Activated naive CD8-positive, alpha-beta T cell treated with anti-CD3 and anti-CD28 coated beads for 36 hours (primary cell): ENCODE results near the gene R3HDML. TPM values are rescaled to one million over a fixed set of nuclear protein-coding genes. Genes with fewer than 3 reads are reported as not detected.
"Not testable (repeated sequence)": the region's sequence is repeated elsewhere in the genome, so short reads cannot be mapped to it uniquely, and the experiment has no call there.

Experiments used
- DNase-seq: peaks from one replicate; pipeline ENCODE4 v3.0.0; 2021
- H3K27ac Mint-ChIP-seq: one replicate; pipeline ENCODE4 v1.8.0; 2022; ENCODE audit warnings: mild to moderate bottlenecking, moderate library complexity, mixed read lengths
- H3K27me3 Mint-ChIP-seq: one replicate; pipeline ENCODE4 v1.8.0; 2022; ENCODE audit warnings: mild to moderate bottlenecking, mixed read lengths
- H3K36me3 Mint-ChIP-seq: one replicate; pipeline ENCODE4 v1.8.0; 2021; ENCODE audit warnings: mild to moderate bottlenecking, mixed read lengths
- H3K4me1 Mint-ChIP-seq: one replicate; pipeline ENCODE4 v1.8.0; 2021; ENCODE audit warnings: mixed read lengths
- H3K4me3 Mint-ChIP-seq: one replicate; pipeline ENCODE4 v1.8.0; 2022; ENCODE audit warnings: mild to moderate bottlenecking, moderate library complexity, mixed read lengths
- H3K9me3 Mint-ChIP-seq: one replicate; pipeline ENCODE4 v1.8.0; 2022; ENCODE audit warnings: mixed read lengths
- total RNA-seq, 2 experiments: library from RNA; stranded (reverse); gene quantifications; one replicate each; pipeline ENCODE4 v1.2.3, GENCODE V29; 2021

The R3HDML gene
- total RNA-seq, 2 experiments from 2014 or later = not detected

DNA sequence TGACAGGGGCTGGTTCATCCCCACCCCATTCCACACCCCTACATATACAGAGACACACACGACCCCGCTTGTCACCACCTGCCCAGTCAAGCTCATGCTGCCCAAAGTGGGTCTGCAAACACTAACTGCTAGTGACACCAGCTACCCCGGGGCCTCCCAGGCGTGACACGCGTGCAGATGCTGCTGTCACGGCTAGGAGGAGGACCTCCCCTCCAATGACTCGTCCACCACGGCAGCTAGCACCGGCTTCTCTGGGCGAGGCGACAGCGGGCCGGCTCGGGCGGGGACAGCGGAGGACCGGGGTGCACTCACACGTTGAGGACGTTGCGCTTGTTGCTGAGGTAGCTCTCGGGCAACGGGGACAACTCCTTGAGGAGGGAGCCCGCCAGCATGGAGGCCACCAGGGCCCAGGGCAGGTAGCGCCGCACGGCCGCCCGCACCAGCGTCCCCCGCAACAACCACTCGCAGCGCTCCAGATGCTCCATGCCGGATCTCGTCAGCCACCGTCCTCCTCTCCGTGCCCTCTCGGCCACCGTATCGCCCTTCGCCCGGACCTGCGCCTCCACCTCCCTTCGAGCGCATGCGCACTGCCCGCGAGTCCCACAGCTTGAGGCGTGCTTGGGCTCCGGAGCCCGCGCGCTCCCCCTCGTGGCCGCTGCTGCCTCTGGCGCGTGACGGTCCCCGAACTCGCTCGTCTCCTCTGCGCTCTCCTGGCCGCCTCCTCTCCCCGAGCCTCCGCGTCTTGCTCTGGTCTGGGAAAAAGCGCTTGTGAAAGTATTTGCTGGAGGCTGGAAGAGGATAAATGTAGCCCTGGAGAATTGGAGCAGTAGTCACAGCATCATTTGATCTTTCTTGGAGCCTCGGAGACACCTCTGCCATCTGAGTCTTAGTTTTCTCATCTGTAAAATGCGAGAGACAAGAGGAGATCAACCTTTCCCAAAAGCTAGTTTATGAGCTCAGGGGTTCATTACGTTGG is 25.9 kb upstream of the R3HDML start, which contains the start of gene FITM2:
Gene FITM2, minus strand, starts transcription at position 539 of the 976 bp plus-strand sequence. Its CDS starts 54 bp downstream, at position 485.
- Mint-ChIP-seq H3K27me3 (no peaks in the 10 kb centered on the region), H3K27ac (peak within 1 kb of the TSS; percentile 86), H3K36me3 (no peaks in the 10 kb centered on the region), H3K4me3 (peak within 1 kb of the TSS; percentile 91), H3K4me1 (peaks cover 18% of the 10 kb centered on the region), H3K9me3 (no peaks in the 10 kb centered on the region)
- peak; percentile 99 for DNase-seq

DNA sequence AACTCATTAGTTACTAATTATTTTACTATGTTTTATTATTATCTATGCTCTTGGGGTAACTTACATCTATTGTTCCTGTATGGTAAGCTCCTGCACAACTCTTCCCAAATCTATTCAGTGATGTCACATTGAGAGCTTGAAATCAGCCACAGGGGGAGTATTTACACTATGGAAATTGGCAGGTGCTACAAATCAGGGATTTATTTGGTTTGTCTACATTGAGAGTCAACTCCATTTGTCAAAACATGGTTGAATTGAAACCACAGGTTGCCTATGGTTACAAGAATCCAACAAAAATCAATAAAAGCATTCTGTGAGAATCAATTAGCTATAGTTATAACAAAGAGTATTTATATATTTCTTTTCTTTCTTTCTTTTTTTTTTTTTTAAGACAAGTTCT is 22.0 kb upstream of the R3HDML start:
- H3K9me3 Mint-ChIP-seq = no peaks in the 10 kb centered on the region
- no peak overlapping the region for H3K4me3 Mint-ChIP-seq
- no peaks in the 10 kb centered on the region for H3K36me3 Mint-ChIP-seq
- H3K4me1 Mint-ChIP-seq = peaks cover 9% of the 10 kb centered on the region
- no peak overlapping the region for H3K27ac Mint-ChIP-seq
- no peak for DNase-seq
- H3K27me3 Mint-ChIP-seq = no peaks in the 10 kb centered on the region

DNA sequence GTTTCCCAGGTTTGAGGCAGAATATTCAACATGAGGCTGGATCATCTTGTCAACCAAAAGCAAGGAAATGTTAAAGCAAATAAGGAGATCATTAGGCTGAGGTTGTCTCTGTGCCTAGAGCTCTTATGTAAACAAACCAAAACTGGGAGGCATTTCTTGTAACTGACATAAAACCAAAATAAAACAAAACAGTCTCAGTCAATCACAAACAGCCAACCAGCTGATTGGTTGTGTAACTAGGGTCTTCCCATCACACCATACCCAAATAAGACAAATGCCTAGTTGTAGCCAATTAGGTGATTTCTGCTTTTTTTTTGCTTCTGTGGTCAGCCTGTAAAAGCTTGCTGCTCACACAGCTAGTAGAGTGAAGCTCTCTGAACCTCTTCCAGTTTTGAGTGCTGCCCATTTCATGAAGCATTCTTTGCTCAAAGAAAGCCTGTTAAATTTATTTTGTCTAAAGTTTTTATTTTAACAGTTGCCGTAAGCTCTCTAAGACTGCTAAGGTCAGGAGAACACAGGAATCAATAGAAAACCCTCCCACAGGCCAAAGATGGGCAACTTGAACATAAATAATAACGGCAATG is 16.9 kb upstream of the R3HDML start:
- H3K36me3 Mint-ChIP-seq = no peaks in the 10 kb centered on the region
- no peaks in the 10 kb centered on the region for H3K4me1 Mint-ChIP-seq
- H3K4me3 Mint-ChIP-seq = no peak overlapping the region

DNA sequence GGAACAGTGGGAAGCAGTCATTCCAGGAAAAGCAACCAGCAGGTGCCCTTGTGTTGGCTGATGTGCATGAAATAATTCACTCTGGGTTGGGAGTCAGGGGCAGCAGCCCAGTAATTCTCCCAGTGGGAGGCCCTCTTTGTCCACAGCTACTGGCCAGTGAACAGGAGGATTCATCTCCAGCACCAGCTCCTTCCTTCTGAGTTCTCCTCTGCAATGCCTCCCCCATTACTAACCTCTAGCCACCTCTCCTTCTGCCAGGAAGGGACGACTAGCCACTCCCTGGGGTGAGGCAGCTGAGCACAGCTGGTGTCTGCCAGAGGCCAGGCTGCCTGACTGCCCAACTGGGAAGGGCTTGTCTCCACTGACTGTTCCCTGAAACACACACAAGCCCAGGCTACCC is 12.5 kb upstream of the R3HDML start:
- no peak overlapping the region for H3K4me3 Mint-ChIP-seq

More for the DNA sequence above, 16.9 kb upstream of the R3HDML start:
- no peak for DNase-seq
- no peaks in the 10 kb centered on the region for H3K27me3 Mint-ChIP-seq
- H3K27ac Mint-ChIP-seq = no peak overlapping the region
- no peaks in the 10 kb centered on the region for H3K9me3 Mint-ChIP-seq

DNA sequence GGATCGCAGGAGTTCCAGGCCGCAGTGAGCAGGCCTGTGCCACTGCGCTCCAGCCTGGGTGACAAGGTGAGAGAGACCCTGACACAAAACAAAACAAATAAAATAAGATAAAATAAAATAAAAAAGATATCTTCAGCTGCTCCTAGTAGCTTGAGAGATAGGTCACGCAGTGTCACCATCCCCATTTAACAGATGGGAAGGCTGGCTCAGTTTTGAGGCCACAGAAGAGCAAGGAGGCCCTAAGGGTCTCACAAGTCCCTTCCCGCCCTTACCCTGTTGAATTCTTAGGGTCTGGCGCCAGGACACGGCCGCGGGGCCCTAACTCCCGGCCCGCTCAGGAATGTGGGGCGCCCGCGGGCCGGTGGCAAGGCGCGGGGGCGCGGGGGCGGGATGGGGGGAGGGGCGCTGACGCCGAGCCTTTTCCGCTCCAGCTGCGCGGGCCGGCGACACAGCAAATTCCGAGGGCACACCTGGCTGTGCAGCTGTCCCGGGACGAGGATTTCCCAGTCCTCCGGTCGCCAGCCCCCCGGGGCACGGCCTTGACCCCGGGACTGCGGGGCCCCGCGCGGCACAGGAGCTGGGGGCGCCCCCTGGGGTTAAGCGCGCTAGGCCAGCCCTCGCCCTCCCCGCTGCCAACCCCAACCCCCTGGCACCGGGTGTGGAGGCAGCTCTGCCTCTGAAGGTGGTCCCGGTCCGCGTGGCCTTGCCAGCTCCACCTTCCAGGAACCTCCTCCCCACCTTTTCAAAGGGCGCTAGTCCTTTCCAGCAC is 10.3 kb upstream of the R3HDML start:
- peak overlapping the region; percentile 45 for H3K4me3 Mint-ChIP-seq
- DNase-seq = peak; percentile 23
- H3K4me1 Mint-ChIP-seq = peaks cover 3% of the 10 kb centered on the region
- H3K9me3 Mint-ChIP-seq = no peaks in the 10 kb centered on the region
- no peaks in the 10 kb centered on the region for H3K27me3 Mint-ChIP-seq
- no peak overlapping the region for H3K27ac Mint-ChIP-seq
- H3K36me3 Mint-ChIP-seq = no peaks in the 10 kb centered on the region

More for the DNA sequence above, 12.5 kb upstream of the R3HDML start:
- Mint-ChIP-seq H3K4me1 (peaks cover 3% of the 10 kb centered on the region), H3K27ac (no peak overlapping the region), H3K36me3 (no peaks in the 10 kb centered on the region), H3K27me3 (no peaks in the 10 kb centered on the region), H3K9me3 (no peaks in the 10 kb centered on the region)
- no peak for DNase-seq

DNA sequence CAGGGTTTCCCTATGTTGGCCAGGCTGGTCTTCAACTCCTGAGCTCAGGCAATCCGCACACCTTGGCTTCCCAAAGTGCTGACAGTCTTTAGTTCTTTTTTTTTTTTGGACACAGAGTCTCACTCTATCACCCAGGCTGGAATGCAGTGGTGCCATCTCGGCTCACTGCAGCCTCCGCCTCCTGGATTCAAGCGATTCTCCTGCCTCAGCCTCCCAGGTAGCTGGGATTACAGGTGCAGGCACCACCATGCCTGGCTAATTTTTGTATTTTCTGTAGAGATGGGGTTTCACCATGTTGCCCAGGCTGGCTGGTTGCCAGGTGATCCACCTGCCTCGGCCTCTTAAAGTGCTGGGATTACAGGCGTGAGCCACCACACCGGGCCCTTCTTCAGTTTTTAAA is 9.1 kb upstream of the R3HDML start:
- H3K27ac Mint-ChIP-seq, H3K9me3 Mint-ChIP-seq, H3K36me3 Mint-ChIP-seq, H3K27me3 Mint-ChIP-seq, H3K4me3 Mint-ChIP-seq, H3K4me1 Mint-ChIP-seq, DNase-seq: not testable (repeated sequence)

DNA sequence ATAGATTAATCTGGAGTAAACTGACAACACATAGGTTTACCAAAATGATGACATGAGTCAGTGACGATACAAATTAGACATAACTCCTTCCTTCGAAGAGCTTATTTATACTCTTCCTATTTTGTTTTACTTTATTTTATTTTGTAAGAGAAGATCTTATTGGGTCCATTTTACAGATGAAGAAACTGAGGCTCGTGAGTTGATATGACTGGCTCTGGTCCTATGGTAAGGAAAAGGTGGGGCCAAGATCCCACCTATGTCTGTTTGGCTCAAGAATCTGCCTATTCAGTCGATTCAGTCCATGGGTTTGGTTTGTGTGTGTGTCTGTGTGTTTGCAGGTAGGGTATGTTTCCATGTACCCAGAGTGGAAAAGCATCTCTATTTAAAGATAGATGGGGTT is 8.4 kb upstream of the R3HDML start:
- H3K9me3 Mint-ChIP-seq = no peaks in the 10 kb centered on the region
- no peak for DNase-seq
- no peak overlapping the region for H3K27ac Mint-ChIP-seq
- H3K27me3 Mint-ChIP-seq = no peaks in the 10 kb centered on the region
- no peak overlapping the region for H3K4me3 Mint-ChIP-seq
- H3K4me1 Mint-ChIP-seq = peaks cover 3% of the 10 kb centered on the region
- no peaks in the 10 kb centered on the region for H3K36me3 Mint-ChIP-seq

DNA sequence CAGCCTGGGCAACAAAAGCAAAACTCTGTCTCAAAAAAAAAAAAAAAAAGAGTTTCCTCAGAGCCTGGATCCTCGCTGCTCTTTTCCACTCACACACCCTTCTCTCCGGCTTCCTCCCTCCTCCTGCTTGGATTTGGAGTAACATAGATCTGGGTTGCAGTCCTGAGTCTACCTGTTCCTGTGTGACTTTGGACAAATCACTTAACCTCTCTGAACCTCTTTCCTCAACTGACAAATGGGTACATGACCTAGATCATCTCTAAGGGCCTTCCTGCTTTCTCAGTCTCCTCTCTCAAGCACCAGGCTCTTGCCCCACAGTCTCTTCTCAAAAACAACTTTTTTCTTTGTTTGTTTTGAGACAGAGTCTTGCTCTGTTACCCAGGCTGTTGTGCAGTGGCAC is 5.6 kb upstream of the R3HDML start:
- H3K36me3 Mint-ChIP-seq = no peaks in the 10 kb centered on the region
- H3K4me3 Mint-ChIP-seq = no peak overlapping the region
- peaks cover 3% of the 10 kb centered on the region for H3K4me1 Mint-ChIP-seq
- H3K9me3 Mint-ChIP-seq = no peaks in the 10 kb centered on the region
- no peak overlapping the region for H3K27ac Mint-ChIP-seq
- no peak for DNase-seq
- H3K27me3 Mint-ChIP-seq = peaks cover under 1% of the 10 kb centered on the region

DNA sequence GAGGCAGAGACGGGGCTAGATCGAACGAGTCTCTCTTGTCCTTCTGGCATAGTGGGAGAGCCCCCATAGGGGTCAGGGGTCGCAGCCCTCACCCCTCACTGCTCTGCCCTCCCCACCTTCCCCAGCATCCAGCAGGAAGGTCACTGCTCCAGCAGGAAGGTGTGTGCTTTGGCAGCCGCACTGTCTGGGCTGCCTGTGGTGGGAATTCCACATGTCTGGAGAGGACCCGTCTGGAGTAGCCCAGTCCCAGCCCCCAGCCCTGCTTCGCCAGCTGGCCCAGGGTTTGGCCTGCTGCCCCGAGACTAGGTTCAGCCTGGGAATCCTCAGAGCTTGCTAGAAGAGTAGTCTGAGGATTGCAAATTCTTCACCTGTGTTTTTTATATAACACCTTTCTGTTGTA is 2.5 kb upstream of the R3HDML start:
- H3K9me3 Mint-ChIP-seq = no peaks in the 10 kb centered on the region
- no peak overlapping the region for H3K4me3 Mint-ChIP-seq
- peaks cover 4% of the 10 kb centered on the region for H3K27me3 Mint-ChIP-seq
- H3K36me3 Mint-ChIP-seq = no peaks in the 10 kb centered on the region
- DNase-seq = no peak
- H3K27ac Mint-ChIP-seq = no peak overlapping the region
- no peaks in the 10 kb centered on the region for H3K4me1 Mint-ChIP-seq

DNA sequence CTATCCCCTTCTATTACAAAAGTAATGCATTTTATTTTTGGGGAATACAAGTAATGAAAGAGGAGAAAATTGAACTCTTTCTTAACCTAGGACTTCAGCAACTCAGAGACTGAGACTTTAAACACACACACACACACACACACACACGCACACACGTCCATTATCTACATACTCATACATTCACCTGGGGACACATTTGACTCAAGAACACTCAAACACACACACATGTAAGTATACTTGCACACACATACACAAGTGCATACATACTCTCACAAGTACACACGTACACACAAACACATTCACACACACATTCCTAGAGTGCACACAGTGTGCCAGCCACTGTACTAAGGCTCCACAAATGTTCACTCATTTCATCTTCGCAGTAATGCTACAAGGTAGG is 2.1 kb upstream of the R3HDML start:
- Mint-ChIP-seq H3K27me3 (peaks cover 4% of the 10 kb centered on the region), H3K9me3 (no peaks in the 10 kb centered on the region), H3K4me1 (no peaks in the 10 kb centered on the region), H3K36me3 (no peaks in the 10 kb centered on the region), H3K27ac (no peak overlapping the region), H3K4me3 (no peak overlapping the region)
- DNase-seq = no peak

DNA sequence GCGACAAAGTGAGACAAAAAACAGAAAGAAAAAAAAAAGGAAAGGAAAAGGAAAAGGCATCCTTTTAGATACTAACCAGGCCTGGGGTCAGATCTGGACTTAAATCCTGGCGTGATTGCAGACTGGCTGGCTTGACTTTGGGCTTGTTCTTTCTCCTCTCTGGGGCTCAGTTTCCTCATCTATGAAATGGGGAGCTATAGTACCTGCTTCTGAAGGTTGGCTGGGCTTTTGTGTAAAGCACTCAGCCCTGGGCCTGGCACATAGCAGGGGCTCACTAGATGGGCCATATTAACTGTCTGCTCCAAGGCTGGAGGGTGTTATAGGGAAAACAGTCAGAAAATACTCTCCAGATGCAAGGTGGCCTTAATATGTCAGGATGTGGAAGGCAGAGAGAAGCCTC is 1.2 kb upstream of the R3HDML start:
- H3K36me3 Mint-ChIP-seq = no peaks in the 10 kb centered on the region
- peaks cover 4% of the 10 kb centered on the region for H3K27me3 Mint-ChIP-seq
- H3K9me3 Mint-ChIP-seq = no peaks in the 10 kb centered on the region
- H3K4me3 Mint-ChIP-seq = no peak overlapping the region
- H3K27ac Mint-ChIP-seq = no peak overlapping the region
- DNase-seq = no peak
- no peaks in the 10 kb centered on the region for H3K4me1 Mint-ChIP-seq

DNA sequence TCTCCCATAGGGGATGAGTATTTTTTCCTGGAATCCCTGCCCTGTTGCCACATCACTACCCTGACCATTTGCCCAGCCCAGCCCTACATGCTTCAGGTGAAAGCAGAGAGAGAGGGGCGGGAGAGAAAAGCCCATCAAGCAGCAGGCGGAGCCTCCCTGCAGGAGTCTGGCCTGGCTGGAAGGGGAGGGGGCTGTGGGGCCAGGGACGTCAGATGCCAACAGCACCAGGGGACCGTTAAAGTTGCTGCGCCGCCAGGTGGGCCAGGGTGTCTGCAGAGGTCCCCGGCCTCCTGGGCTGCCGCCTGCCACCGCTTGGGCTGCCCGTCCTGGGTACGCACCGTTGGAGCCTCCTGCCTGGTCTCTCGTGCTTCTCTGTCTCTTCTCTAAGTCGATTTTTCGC is 757 bp upstream of the R3HDML start:
- Mint-ChIP-seq H3K4me1 (no peaks in the 10 kb centered on the region), H3K27ac (no peak overlapping the region), H3K9me3 (no peaks in the 10 kb centered on the region), H3K36me3 (no peaks in the 10 kb centered on the region), H3K27me3 (peaks cover 4% of the 10 kb centered on the region), H3K4me3 (no peak overlapping the region)
- no peak for DNase-seq

DNA sequence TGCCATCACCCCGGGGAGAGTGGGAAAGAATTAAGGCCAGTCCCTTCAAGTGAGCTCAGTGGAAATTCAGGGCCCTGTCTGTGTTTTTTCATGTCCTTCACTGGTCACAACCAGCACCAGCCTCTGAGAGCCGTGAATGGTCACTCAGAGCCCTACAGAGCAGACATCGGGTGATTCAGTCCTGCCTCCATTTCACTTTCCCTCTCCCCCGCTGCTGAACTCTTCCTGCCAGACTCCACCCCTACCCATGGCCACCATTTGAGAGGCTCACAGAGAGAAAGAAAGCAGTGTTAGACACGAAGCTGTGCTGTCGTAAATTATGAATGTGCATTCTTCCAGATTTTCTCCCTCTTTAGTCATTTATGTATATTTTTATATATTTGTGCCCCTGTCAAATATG is 5.4 kb downstream of the R3HDML start:
- Mint-ChIP-seq H3K4me3 (no peak overlapping the region), H3K9me3 (no peaks in the 10 kb centered on the region), H3K27me3 (no peaks in the 10 kb centered on the region), H3K36me3 (no peaks in the 10 kb centered on the region), H3K4me1 (no peaks in the 10 kb centered on the region), H3K27ac (no peak overlapping the region)
- DNase-seq = no peak

DNA sequence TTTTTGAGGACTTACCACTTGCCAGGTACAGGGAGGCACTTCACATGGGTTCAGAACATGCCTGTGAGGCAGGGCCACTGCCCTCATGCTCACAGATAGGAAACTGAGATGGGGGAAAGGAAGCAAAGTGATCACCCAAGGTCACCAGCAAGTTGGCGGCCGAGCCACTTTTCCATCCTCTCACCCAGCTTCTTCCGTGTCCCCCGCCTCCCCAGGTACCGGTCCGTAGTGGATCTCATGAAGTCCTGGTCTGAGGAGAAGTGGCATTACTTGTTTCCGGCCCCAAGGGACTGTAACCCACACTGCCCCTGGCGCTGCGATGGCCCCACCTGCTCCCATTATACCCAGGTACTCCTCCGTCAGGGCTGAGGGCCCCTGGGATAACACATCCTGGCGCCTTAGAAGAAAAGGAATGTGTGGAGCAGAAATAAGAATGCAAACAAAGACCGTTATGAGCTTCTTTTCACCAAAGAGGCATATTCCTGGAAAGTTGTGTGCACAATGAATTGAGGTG is 6.4 kb downstream of the R3HDML start:
- no peaks in the 10 kb centered on the region for H3K36me3 Mint-ChIP-seq
- no peak overlapping the region for H3K4me3 Mint-ChIP-seq
- no peaks in the 10 kb centered on the region for H3K9me3 Mint-ChIP-seq
- DNase-seq = no peak
- H3K4me1 Mint-ChIP-seq = no peaks in the 10 kb centered on the region
- H3K27me3 Mint-ChIP-seq = no peaks in the 10 kb centered on the region
- no peak overlapping the region for H3K27ac Mint-ChIP-seq

DNA sequence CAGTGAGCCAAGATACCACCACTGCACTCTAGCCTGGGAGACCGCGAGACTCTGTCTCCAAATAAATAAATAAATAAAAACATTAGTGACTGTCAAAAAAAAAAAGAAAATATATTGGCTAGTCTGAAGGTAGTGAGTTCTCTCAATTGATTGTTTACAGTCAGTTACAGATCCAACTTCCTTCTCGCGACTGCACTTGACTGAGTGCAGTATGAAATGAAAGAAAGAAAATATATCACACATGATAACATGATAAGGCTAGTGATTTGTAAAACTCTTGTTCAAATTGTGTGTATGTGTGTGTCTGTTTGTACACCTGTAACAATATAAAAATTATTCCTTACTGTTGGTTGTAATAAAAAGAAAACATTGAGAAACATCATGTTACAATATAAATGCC is 7.9 kb downstream of the R3HDML start:
- H3K4me1 Mint-ChIP-seq = no peaks in the 10 kb centered on the region
- H3K36me3 Mint-ChIP-seq = no peaks in the 10 kb centered on the region
- H3K4me3 Mint-ChIP-seq = no peak overlapping the region
- H3K27me3 Mint-ChIP-seq = no peaks in the 10 kb centered on the region
- DNase-seq = no peak
- H3K27ac Mint-ChIP-seq = no peak overlapping the region
- no peaks in the 10 kb centered on the region for H3K9me3 Mint-ChIP-seq
